ENCODE data around the gene TFAP2C.
"Not testable (repeated sequence)": the region's sequence is repeated elsewhere in the genome, so short reads cannot be mapped to it uniquely, and the experiment has no call there.

Gene TFAP2C

GRCh38 chr20:56617489-56617888 lies 11.6 kb upstream of the TFAP2C start:
- DNase-seq: no peak

- DNase-seq: no peak
Measured at GRCh38 chr20:56621730-56622129, 7.4 kb upstream of the TFAP2C start.

GRCh38 chr20:56623930-56624329 lies 5.2 kb upstream of the TFAP2C start:
- not testable (repeated sequence) for DNase-seq

- no peak for DNase-seq
Measured at GRCh38 chr20:56624786-56625681, 4.1 kb upstream of the TFAP2C start.

- DNase-seq: no peak
Measured at GRCh38 chr20:56625837-56626236, 3.3 kb upstream of the TFAP2C start.

GRCh38 chr20:56626367-56627121 lies 2.6 kb upstream of the TFAP2C start:
- no peak for DNase-seq

- no peak for DNase-seq
Measured at GRCh38 chr20:56627122-56628014, 1.7 kb upstream of the TFAP2C start.

- no peak for DNase-seq
Measured at GRCh38 chr20:56628015-56628872, 862 bp upstream of the TFAP2C start.

- no peak for DNase-seq
Measured at GRCh38 chr20:56629464-56630085, 469 bp downstream of the TFAP2C start.

GRCh38 chr20:56630086-56630493 lies 984 bp downstream of the TFAP2C start:
- peak; percentile 38 for DNase-seq

GRCh38 chr20:56630506-56631317 lies 1.6 kb downstream of the TFAP2C start:
- no peak for DNase-seq

- DNase-seq: no peak
Measured at GRCh38 chr20:56631318-56631989, 2.3 kb downstream of the TFAP2C start.

- DNase-seq: no peak
Measured at GRCh38 chr20:56631990-56632327, 2.9 kb downstream of the TFAP2C start.

GRCh38 chr20:56634307-56634706 lies 5.2 kb downstream of the TFAP2C start:
- DNase-seq: no peak

- DNase-seq: no peak
Measured at GRCh38 chr20:56634735-56635385, 5.8 kb downstream of the TFAP2C start.

- no peak for DNase-seq
Measured at GRCh38 chr20:56636716-56637115, 7.6 kb downstream of the TFAP2C start.

GRCh38 chr20:56637576-56637975 lies 8.5 kb downstream of the TFAP2C start:
- DNase-seq: no peak

- no peak for DNase-seq
Measured at GRCh38 chr20:56646599-56646998, 17.5 kb downstream of the TFAP2C start.

- DNase-seq: no peak
Measured at GRCh38 chr20:56653211-56653610, 24.1 kb downstream of the TFAP2C start.

GRCh38 chr20:56656632-56657031 lies 27.5 kb downstream of the TFAP2C start:
- DNase-seq: no peak

Data from NCI-H1105 treated with DMSO at 0.1 percent for 48 hours (cell line).